HepG2 (cell line): Measurements from ENCODE around the gene GGTLC1. TPM values are rescaled to one million over a fixed set of nuclear protein-coding genes. Genes with fewer than 3 reads are reported as not detected.

Source experiments
- ATAC-seq: fragments of 200-7000 bp; cut with Tn5 transposase; 3 replicates; pipeline ENCODE4 v1.9.1; 2020; ENCODE audit warnings: mild to moderate bottlenecking, moderate library complexity
- BruUV-seq: library from RNA; stranded (reverse); fragments of 400-500 nt; replicated peaks from 2 replicates; lab custom pipeline; 2021; lab: Mats Ljungman, UMichigan
- CTCF ChIA-PET: fragments of 300-600 bp; formaldehyde crosslinking; extraction: SDS; loops from one replicate; lab custom pipeline; 2021; ENCODE audit warnings: low total read pairs, inconsistent platforms, low intra/inter-chr PET ratio; lab: Yijun Ruan, JAX
- POLR2A ChIA-PET: fragments of 350-600 bp; sonication (Branson Sonifier 250); formaldehyde crosslinking; loops from one replicate; lab custom pipeline; 2020; ENCODE audit warnings: antibody characterized with exemption, inconsistent platforms; lab: Yijun Ruan, JAX
- DNase-seq: peaks from one replicate; pipeline ENCODE4 v3.0.0-alpha.2; 2015; ENCODE audit warnings: low spot score
- FAIRE-seq: peaks from 3 replicates; lab custom pipeline; 2011; peaks lifted over from hg19 to GRCh38; lab: Jason Lieb, UNC
- H2AFZ ChIP-seq: one replicate; pipeline ENCODE4 v1.6.1; 2011; ENCODE audit warnings: low read length, inconsistent platforms
- H3K27ac ChIP-seq: fragments of 300-600 bp; 3 replicates; pipeline ENCODE4 v1.8.0; 2011; ENCODE audit warnings: mixed run types, mild to moderate bottlenecking, mixed read lengths, low read length, inconsistent platforms; ENCODE audit not compliant: insufficient read depth; ENCODE audit errors: extremely low read length
- H3K27me3 ChIP-seq, 2 experiments: fragments of 200-600 bp in 1 of 2; 2 replicates in 1 of 2; 3 replicates in 1 of 2; pipeline versions ENCODE4 v1.6.0 to v1.8.0; 2011; ENCODE audit warnings: low read length in 2 of 2, mild to moderate bottlenecking in 2 of 2, moderate library complexity in 2 of 2, inconsistent platforms in 1 of 2; ENCODE audit not compliant: insufficient read depth in 2 of 2, control insufficient read depth in 1 of 2
- H3K36me3 ChIP-seq, 2 experiments: fragments of 200-600 bp in 1 of 2; replicated peaks in 1 of 2; 2 replicates in 1 of 2; 3 replicates in 1 of 2; pipeline versions ENCODE4 v1.5.1 to v1.8.0; 2011; ENCODE audit warnings: low read length in 2 of 2, inconsistent platforms in 1 of 2; ENCODE audit not compliant: insufficient read depth in 2 of 2, control insufficient read depth in 1 of 2
- H3K4me1 ChIP-seq: 2 replicates; pipeline ENCODE4 v1.5.1; 2012; ENCODE audit warnings: low read length, inconsistent platforms; ENCODE audit not compliant: insufficient read depth
- H3K4me2 ChIP-seq: 2 replicates; pipeline ENCODE4 v1.6.0; 2011; ENCODE audit warnings: low read depth, low read length, inconsistent platforms
- H3K4me3 ChIP-seq, 3 experiments: fragments of 200-600 bp in 1 of 3; sonication (generic), shearing (Covaris generic) in 1 of 3; replicated peaks in 1 of 3; 2 replicates each; pipeline ENCODE4 v1.5.1; 2011 to 2016; ENCODE audit warnings: low read length in 3 of 3, inconsistent platforms in 2 of 3, low read depth in 2 of 3, mild to moderate bottlenecking in 2 of 3, control low read depth in 1 of 3, mixed read lengths in 1 of 3; ENCODE audit not compliant: insufficient read depth in 1 of 3
- H3K79me2 ChIP-seq: one replicate; pipeline ENCODE4 v1.6.1; 2011; ENCODE audit warnings: low read length, inconsistent platforms; ENCODE audit not compliant: insufficient read depth
- H3K9ac ChIP-seq: 2 replicates; pipeline ENCODE4 v1.6.0; 2011; ENCODE audit warnings: mild to moderate bottlenecking, low read depth, low read length, inconsistent platforms; ENCODE audit not compliant: insufficient read depth
- H3K9me3 ChIP-seq: 2 replicates; pipeline ENCODE4 v1.5.1; 2012; ENCODE audit warnings: mild to moderate bottlenecking, low read length
- H4K20me1 ChIP-seq: 2 replicates; pipeline ENCODE4 v1.6.0; 2011; ENCODE audit warnings: inconsistent platforms, mild to moderate bottlenecking, low read length, moderate library complexity; ENCODE audit not compliant: insufficient read depth
- ARNT2 ChIP-seq: sonication (generic); formaldehyde crosslinking; IDR thresholded peaks from 2 replicates; pipeline ENCODE4 v1.8.0; 2022; ENCODE audit warnings: mild to moderate bottlenecking, low read depth, missing genetic modification reagents, moderate library complexity
- ATAD3A ChIP-seq: sonication (generic); formaldehyde crosslinking; IDR thresholded peaks from 2 replicates; pipeline ENCODE4 v1.4.0; 2020; ENCODE audit warnings: missing genetic modification reagents
- PHF21A ChIP-seq: sonication (generic); formaldehyde crosslinking; IDR thresholded peaks from 2 replicates; pipeline ENCODE4 v1.5.0; 2020; ENCODE audit warnings: mild to moderate bottlenecking, missing genetic modification reagents
- ZNF101 ChIP-seq: sonication (generic); formaldehyde crosslinking; IDR thresholded peaks from 2 replicates; pipeline ENCODE4 v1.4.0; 2020; ENCODE audit warnings: mild to moderate bottlenecking, low read depth, missing genetic modification reagents, borderline replicate concordance
- ZNF3 ChIP-seq: IDR thresholded peaks from 2 replicates; pipeline ENCODE4 v1.7.0; 2017; ENCODE audit warnings: inconsistent platforms
- WGBS: methylation state at CpG from one replicate; pipeline ENCODE4 v1.1.6; 2017; ENCODE audit warnings: low lambda C conversion rate; 5-methylcytosine and 5-hydroxymethylcytosine counted together
- in situ Hi-C: cut with HindIII; loops from 2 replicates; pipeline ENCODE4 v1.10.0; 2017; ENCODE audit warnings: low pct_unique_long_range_greater_than_20kb; ENCODE audit not compliant: extremely low pct_ligation_motif_present
- intact Hi-C: fragments of 100-400 bp; cut with micrococcal nuclease; formaldehyde crosslinking; loops from one replicate; pipeline ENCODE4 v1.10.0; 2022; ENCODE audit not compliant: unreplicated experiment
- polyA plus RNA-seq, 8 experiments: library from polyadenylated mRNA; depleted of rRNA in 3 of 8; stranded (reverse) in 7 of 8; unstranded in 1 of 8; fragments of >200 nt; fragmentation: Illumina TruSeq in 4 of 8; extraction: Trizol in 4 of 8; gene quantifications; 2 replicates each; pipeline versions ENCODE4 v1.2.1 to v1.2.3, GENCODE V29; 2011 to 2016; ENCODE audit warnings: low read depth in 4 of 8, missing spikeins in 1 of 8, mixed read lengths in 1 of 8; ENCODE audit not compliant: insufficient read depth in 1 of 8
- total RNA-seq, 5 experiments: library from RNA; depleted of rRNA; stranded (reverse); fragments of >200 nt; fragmentation: Illumina TruSeq; extraction: Trizol; gene quantifications; 2 replicates each; pipeline ENCODE4 v1.2.3, GENCODE V29; 2016; ENCODE audit warnings: low read depth in 1 of 5
- TF ChIP-seq, protein P1 (sequence below): sonication (generic); formaldehyde crosslinking; IDR thresholded peaks from 2 replicates; pipeline ENCODE4 v1.4.0; 2020; ENCODE audit warnings: missing genetic modification reagents
- TF ChIP-seq, protein P2 (sequence below): sonication (generic); formaldehyde crosslinking; IDR thresholded peaks from 2 replicates; pipeline ENCODE4 v1.5.0; 2020; ENCODE audit warnings: mild to moderate bottlenecking, missing genetic modification reagents, moderate library complexity
- TF ChIP-seq, protein P3 (sequence below): sonication (generic); formaldehyde crosslinking; IDR thresholded peaks from 2 replicates; pipeline ENCODE4 v1.4.0; 2020; ENCODE audit warnings: missing genetic modification reagents
- TF ChIP-seq, protein P4 (sequence below): sonication (generic); formaldehyde crosslinking; IDR thresholded peaks from 2 replicates; pipeline ENCODE4 v1.9.0; 2021; ENCODE audit warnings: missing genetic modification reagents, mild to moderate bottlenecking, borderline replicate concordance

Gene GGTLC1
- total and polyA plus RNA-seq, 2 of the 13 experiments (the other 11 are each of a cell fraction or from before 2014, with no cell fraction given): not detected

DNA sequence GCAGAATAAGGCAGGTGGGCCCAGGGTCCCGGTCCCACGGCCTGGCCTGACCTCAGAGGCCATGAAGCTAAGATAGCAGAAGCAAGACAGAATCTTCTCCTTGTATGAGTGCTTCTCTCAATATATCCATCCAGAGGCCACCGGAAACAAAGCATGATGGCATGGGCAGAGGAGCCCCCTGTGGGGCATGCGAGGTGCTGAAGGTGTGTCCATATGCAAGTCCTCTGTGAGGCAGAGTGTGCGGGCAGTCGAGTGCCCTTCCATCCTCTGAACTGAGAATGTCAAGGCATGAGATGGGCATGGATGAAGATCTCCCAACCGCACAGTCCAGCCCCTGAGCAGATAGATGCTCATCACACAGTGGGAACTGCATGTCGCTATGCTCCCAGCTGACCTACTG, 9.8 kb upstream of the GGTLC1 start:
- intact Hi-C loops: no loop called here
- TF ChIP-seq ATAD3A (CRISPR knock-in tag) (no peak), ZNF101 (no peak), ZNF3 (CRISPR knock-in tag) (no peak), ARNT2 (CRISPR knock-in tag) (no peak), PHF21A (CRISPR knock-in tag) (no peak)
- TF ChIP-seq, protein P1, sequence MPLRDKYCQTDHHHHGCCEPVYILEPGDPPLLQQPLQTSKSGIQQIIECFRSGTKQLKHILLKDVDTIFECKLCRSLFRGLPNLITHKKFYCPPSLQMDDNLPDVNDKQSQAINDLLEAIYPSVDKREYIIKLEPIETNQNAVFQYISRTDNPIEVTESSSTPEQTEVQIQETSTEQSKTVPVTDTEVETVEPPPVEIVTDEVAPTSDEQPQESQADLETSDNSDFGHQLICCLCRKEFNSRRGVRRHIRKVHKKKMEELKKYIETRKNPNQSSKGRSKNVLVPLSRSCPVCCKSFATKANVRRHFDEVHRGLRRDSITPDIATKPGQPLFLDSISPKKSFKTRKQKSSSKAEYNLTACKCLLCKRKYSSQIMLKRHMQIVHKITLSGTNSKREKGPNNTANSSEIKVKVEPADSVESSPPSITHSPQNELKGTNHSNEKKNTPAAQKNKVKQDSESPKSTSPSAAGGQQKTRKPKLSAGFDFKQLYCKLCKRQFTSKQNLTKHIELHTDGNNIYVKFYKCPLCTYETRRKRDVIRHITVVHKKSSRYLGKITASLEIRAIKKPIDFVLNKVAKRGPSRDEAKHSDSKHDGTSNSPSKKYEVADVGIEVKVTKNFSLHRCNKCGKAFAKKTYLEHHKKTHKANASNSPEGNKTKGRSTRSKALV (CRISPR knock-in tag): no peak
- TF ChIP-seq, protein P2, sequence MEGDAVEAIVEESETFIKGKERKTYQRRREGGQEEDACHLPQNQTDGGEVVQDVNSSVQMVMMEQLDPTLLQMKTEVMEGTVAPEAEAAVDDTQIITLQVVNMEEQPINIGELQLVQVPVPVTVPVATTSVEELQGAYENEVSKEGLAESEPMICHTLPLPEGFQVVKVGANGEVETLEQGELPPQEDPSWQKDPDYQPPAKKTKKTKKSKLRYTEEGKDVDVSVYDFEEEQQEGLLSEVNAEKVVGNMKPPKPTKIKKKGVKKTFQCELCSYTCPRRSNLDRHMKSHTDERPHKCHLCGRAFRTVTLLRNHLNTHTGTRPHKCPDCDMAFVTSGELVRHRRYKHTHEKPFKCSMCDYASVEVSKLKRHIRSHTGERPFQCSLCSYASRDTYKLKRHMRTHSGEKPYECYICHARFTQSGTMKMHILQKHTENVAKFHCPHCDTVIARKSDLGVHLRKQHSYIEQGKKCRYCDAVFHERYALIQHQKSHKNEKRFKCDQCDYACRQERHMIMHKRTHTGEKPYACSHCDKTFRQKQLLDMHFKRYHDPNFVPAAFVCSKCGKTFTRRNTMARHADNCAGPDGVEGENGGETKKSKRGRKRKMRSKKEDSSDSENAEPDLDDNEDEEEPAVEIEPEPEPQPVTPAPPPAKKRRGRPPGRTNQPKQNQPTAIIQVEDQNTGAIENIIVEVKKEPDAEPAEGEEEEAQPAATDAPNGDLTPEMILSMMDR: 0 out of 2 replicates have a peak, but pooled peaks have one; percentile 5
- TF ChIP-seq, protein P3, sequence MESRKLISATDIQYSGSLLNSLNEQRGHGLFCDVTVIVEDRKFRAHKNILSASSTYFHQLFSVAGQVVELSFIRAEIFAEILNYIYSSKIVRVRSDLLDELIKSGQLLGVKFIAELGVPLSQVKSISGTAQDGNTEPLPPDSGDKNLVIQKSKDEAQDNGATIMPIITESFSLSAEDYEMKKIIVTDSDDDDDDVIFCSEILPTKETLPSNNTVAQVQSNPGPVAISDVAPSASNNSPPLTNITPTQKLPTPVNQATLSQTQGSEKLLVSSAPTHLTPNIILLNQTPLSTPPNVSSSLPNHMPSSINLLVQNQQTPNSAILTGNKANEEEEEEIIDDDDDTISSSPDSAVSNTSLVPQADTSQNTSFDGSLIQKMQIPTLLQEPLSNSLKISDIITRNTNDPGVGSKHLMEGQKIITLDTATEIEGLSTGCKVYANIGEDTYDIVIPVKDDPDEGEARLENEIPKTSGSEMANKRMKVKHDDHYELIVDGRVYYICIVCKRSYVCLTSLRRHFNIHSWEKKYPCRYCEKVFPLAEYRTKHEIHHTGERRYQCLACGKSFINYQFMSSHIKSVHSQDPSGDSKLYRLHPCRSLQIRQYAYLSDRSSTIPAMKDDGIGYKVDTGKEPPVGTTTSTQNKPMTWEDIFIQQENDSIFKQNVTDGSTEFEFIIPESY (CRISPR knock-in tag): no peak
- TF ChIP-seq, protein P4, sequence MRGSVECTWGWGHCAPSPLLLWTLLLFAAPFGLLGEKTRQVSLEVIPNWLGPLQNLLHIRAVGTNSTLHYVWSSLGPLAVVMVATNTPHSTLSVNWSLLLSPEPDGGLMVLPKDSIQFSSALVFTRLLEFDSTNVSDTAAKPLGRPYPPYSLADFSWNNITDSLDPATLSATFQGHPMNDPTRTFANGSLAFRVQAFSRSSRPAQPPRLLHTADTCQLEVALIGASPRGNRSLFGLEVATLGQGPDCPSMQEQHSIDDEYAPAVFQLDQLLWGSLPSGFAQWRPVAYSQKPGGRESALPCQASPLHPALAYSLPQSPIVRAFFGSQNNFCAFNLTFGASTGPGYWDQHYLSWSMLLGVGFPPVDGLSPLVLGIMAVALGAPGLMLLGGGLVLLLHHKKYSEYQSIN (CRISPR knock-in tag): no peak
- H2AFZ ChIP-seq: no peak overlapping the region
- FAIRE-seq: peak; percentile 18
- peak; percentile 79 for ATAC-seq
- in situ Hi-C loops: loop anchor here (5.0 to 10.0 kb wide), 3 partner anchors 66 to 204 kb away; no protein-coding TSS in a partner anchor
- DNase-seq: no peak
- WGBS: 14% methylated on average over 8 of the region's 8 CpGs
- ChIA-PET POLR2A (no interaction called here), CTCF (no interaction called here)
- H3K27ac ChIP-seq: no peak overlapping the region
- H3K4me2 ChIP-seq: no peak overlapping the region
- no peaks in the 10 kb centered on the region for H3K79me2 ChIP-seq
- no peaks in the 10 kb centered on the region for H3K36me3 ChIP-seq
- H3K4me3 ChIP-seq: no peak overlapping the region
- H3K4me1 ChIP-seq: no peaks in the 10 kb centered on the region
- no TSS peak for BruUV-seq
- H3K9me3 ChIP-seq: no peaks in the 10 kb centered on the region
- no peaks in the 10 kb centered on the region for H4K20me1 ChIP-seq
- H3K9ac ChIP-seq: no peak overlapping the region
- H3K27me3 ChIP-seq: no peaks in the 10 kb centered on the region
